SK-N-SH (cell line): ENCODE results near the gene COL8A2. TPM values are rescaled to one million over a fixed set of nuclear protein-coding genes. Genes with fewer than 3 reads are reported as not detected.

Experiments used
- CTCF ChIA-PET: fragments of 300-600, 350-600 bp; formaldehyde crosslinking; extraction: SDS; loops from one replicate; lab custom pipeline; 2021; lab: Yijun Ruan, JAX
- POLR2A ChIA-PET: fragments of 350-600 bp; sonication (Branson Sonifier 250); formaldehyde crosslinking; extraction: SDS; loops from one replicate; lab custom pipeline; 2020; ENCODE audit warnings: antibody characterized with exemption, inconsistent platforms; lab: Yijun Ruan, JAX
- DNase-seq: peaks from one replicate; pipeline ENCODE4 v3.0.0; 2012
- H2AFZ ChIP-seq: fragments of 200-600 bp; sonication (generic); 2 replicates; pipeline ENCODE4 v1.8.1; 2016; ENCODE audit warnings: antibody characterized with exemption, mild to moderate bottlenecking, low read depth
- H3F3A ChIP-seq: fragments of 200-600 bp; sonication (generic); replicated peaks from 2 replicates; pipeline ENCODE3; 2016; ENCODE audit warnings: antibody characterized with exemption, mild to moderate bottlenecking; ENCODE audit not compliant: insufficient read depth
- H3K27ac ChIP-seq, 2 experiments: fragments of 200-500 bp in 1 of 2; fragments of 200-600 bp in 1 of 2; sonication (Bioruptor generic) in 1 of 2; sonication (generic), shearing (Covaris generic) in 1 of 2; 2 replicates each; pipeline versions ENCODE4 v1.5.1 to v1.6.1; 2014 to 2016; ENCODE audit warnings: low read depth in 2 of 2, inconsistent platforms in 1 of 2, low read length in 1 of 2, mild to moderate bottlenecking in 1 of 2, mixed read lengths in 1 of 2
- H3K27me3 ChIP-seq: fragments of 200-600 bp; sonication (generic), shearing (Covaris generic); 2 replicates; pipeline ENCODE4 v1.6.1; 2016; ENCODE audit warnings: mixed run types; ENCODE audit not compliant: insufficient read depth
- H3K36me3 ChIP-seq, 2 experiments: fragments of 200-500 bp in 1 of 2; fragments of 200-600 bp in 1 of 2; sonication (Bioruptor generic) in 1 of 2; sonication (generic) in 1 of 2; replicated peaks in 1 of 2; 2 replicates each; pipeline versions ENCODE3 to v1.5.1; 2014 to 2016; ENCODE audit warnings: low read length in 1 of 2, mild to moderate bottlenecking in 1 of 2; ENCODE audit not compliant: insufficient read depth in 2 of 2, control insufficient read depth in 1 of 2
- H3K4me1 ChIP-seq, 2 experiments: fragments of 200-500 bp in 1 of 2; fragments of 200-600 bp in 1 of 2; sonication (Bioruptor generic) in 1 of 2; sonication (generic), shearing (Covaris generic) in 1 of 2; 2 replicates each; pipeline versions ENCODE4 v1.5.1 to v1.6.1; 2014 to 2016; ENCODE audit warnings: low read depth in 1 of 2, low read length in 1 of 2, mixed run types in 1 of 2; ENCODE audit not compliant: insufficient read depth in 2 of 2, control insufficient read depth in 1 of 2
- H3K4me2 ChIP-seq: fragments of 200-600 bp; sonication (generic), shearing (Covaris generic); 2 replicates; pipeline ENCODE4 v1.6.1; 2017; ENCODE audit warnings: mixed run types
- H3K4me3 ChIP-seq, 2 experiments: fragments of 200-500 bp in 1 of 2; fragments of 200-600 bp in 1 of 2; sonication (Bioruptor generic) in 1 of 2; sonication (generic), shearing (Covaris generic) in 1 of 2; 2 replicates each; pipeline versions ENCODE4 v1.5.1 to v1.8.1; 2014 to 2016; ENCODE audit warnings: low read depth in 2 of 2, inconsistent platforms in 1 of 2, low read length in 1 of 2, mild to moderate bottlenecking in 1 of 2, mixed read lengths in 1 of 2, moderate library complexity in 1 of 2
- H3K79me2 ChIP-seq: fragments of 200-600 bp; sonication (generic); 2 replicates; pipeline ENCODE4 v1.8.1; 2017; ENCODE audit warnings: mild to moderate bottlenecking; ENCODE audit not compliant: insufficient read depth
- H3K9ac ChIP-seq: fragments of 200-600 bp; sonication (generic); 2 replicates; pipeline ENCODE4 v1.6.1; 2017; ENCODE audit warnings: mixed run types
- H3K9me2 ChIP-seq: fragments of 200-600 bp; sonication (generic); 2 replicates; pipeline ENCODE4 v1.6.1; 2017; ENCODE audit warnings: mixed run types
- H3K9me3 ChIP-seq: fragments of 200-600 bp; sonication (generic); 2 replicates; pipeline ENCODE4 v1.6.1; 2017; ENCODE audit warnings: mixed run types, mild to moderate bottlenecking, moderate library complexity
- H4K20me1 ChIP-seq: fragments of 200-600 bp; sonication (generic); 2 replicates; pipeline ENCODE4 v1.6.1; 2017; ENCODE audit warnings: mild to moderate bottlenecking, mixed run types; ENCODE audit not compliant: insufficient read depth
- EP300 ChIP-seq, 2 experiments: IDR thresholded peaks; 2 replicates each; pipeline versions ENCODE4 v1.4.0 to v1.6.1; 2012; ENCODE audit warnings: borderline replicate concordance in 1 of 2, low read depth in 1 of 2, low read length in 1 of 2
- EZH2phosphoT487 ChIP-seq: fragments of 200-600 bp; sonication (generic); IDR thresholded peaks from 2 replicates; pipeline ENCODE4 v1.6.1; 2017; ENCODE audit warnings: low read depth, mixed run types, mild to moderate bottlenecking, antibody characterized with exemption, moderate library complexity, borderline replicate concordance
- FOSL2 ChIP-seq: IDR thresholded peaks from 2 replicates; pipeline ENCODE4 v1.4.0; 2012; ENCODE audit warnings: low read depth, mild to moderate bottlenecking, moderate library complexity, borderline replicate concordance
- FOXJ3 ChIP-seq: sonication (generic); formaldehyde crosslinking; IDR thresholded peaks from 2 replicates; pipeline ENCODE4 v1.5.1; 2020; ENCODE audit warnings: mild to moderate bottlenecking, missing genetic modification reagents
- FOXM1 ChIP-seq: IDR thresholded peaks from 2 replicates; pipeline ENCODE4 v1.4.0; 2012; ENCODE audit warnings: low read depth, mild to moderate bottlenecking
- GATA2 ChIP-seq: sonication (generic); formaldehyde crosslinking; IDR thresholded peaks from 2 replicates; pipeline ENCODE4 v1.5.0; 2020; ENCODE audit warnings: mild to moderate bottlenecking, missing genetic modification reagents
- MEF2A ChIP-seq: IDR thresholded peaks from 2 replicates; pipeline ENCODE4 v1.4.0; 2012; ENCODE audit warnings: low read depth, borderline replicate concordance
- NRF1 ChIP-seq: IDR thresholded peaks from 2 replicates; pipeline ENCODE4 v1.6.1; 2012; ENCODE audit warnings: low read depth, mild to moderate bottlenecking, low read length
- POLR2AphosphoS5 ChIP-seq: IDR thresholded peaks from 2 replicates; pipeline ENCODE4 v1.6.1; 2012; ENCODE audit warnings: low read depth, low read length
- RAD21 ChIP-seq: IDR thresholded peaks from 2 replicates; pipeline ENCODE4 v1.6.1; 2012; ENCODE audit warnings: mild to moderate bottlenecking, low read length
- RFX5 ChIP-seq: IDR thresholded peaks from 2 replicates; pipeline ENCODE4 v1.6.1; 2012; ENCODE audit warnings: mild to moderate bottlenecking, improper control_type of control experiment, low read length
- RXRA ChIP-seq: IDR thresholded peaks from 2 replicates; pipeline ENCODE4 v1.4.0; 2012; ENCODE audit warnings: low read depth, mild to moderate bottlenecking, borderline replicate concordance
- SIN3A ChIP-seq: IDR thresholded peaks from 2 replicates; pipeline ENCODE4 v1.6.1; 2012; ENCODE audit warnings: low read depth, mild to moderate bottlenecking, low read length, moderate library complexity, borderline replicate concordance
- TAF1 ChIP-seq: IDR thresholded peaks from 2 replicates; pipeline ENCODE4 v1.6.1; 2012; ENCODE audit warnings: low read depth, mild to moderate bottlenecking, low read length, moderate library complexity, borderline replicate concordance
- TCF12 ChIP-seq: IDR thresholded peaks from 2 replicates; pipeline ENCODE4 v1.4.0; 2012
- WGBS: methylation state at CpG from one replicate; pipeline ENCODE4 v1.1.6; 2017; ENCODE audit warnings: low lambda C conversion rate; 5-methylcytosine and 5-hydroxymethylcytosine counted together
- polyA plus RNA-seq, 3 experiments: library from polyadenylated mRNA; depleted of rRNA; stranded (reverse); fragments of >200 nt; gene quantifications; 2 replicates each; pipeline ENCODE4 v1.2.3, GENCODE V29; 2012
- TF ChIP-seq, protein P1 (sequence below): IDR thresholded peaks from 2 replicates; pipeline ENCODE4; 2012
- TF ChIP-seq, protein P2 (sequence below): IDR thresholded peaks from 2 replicates; pipeline ENCODE4 v1.6.1; 2012; ENCODE audit warnings: mild to moderate bottlenecking, low read depth, low read length, moderate library complexity
- TF ChIP-seq, protein P3 (sequence below): fragments of 150-350 bp; IDR thresholded peaks from 2 replicates; pipeline ENCODE4 v1.6.1; 2016; ENCODE audit warnings: mild to moderate bottlenecking, low read depth, low read length
- TF ChIP-seq, protein P4 (sequence below): fragments of 200-600 bp; sonication (generic); IDR thresholded peaks from 2 replicates; pipeline ENCODE4 v1.6.1; 2017; ENCODE audit warnings: antibody characterized with exemption, mild to moderate bottlenecking, moderate library complexity
- TF ChIP-seq, protein P5 (sequence below): IDR thresholded peaks from 2 replicates; pipeline ENCODE4 v1.4.0; 2012; ENCODE audit warnings: low read depth

The COL8A2 gene
- polyA plus RNA-seq, 1 of the 3 experiments (the other 2 are of a cell fraction): 3.1 TPM

DNA sequence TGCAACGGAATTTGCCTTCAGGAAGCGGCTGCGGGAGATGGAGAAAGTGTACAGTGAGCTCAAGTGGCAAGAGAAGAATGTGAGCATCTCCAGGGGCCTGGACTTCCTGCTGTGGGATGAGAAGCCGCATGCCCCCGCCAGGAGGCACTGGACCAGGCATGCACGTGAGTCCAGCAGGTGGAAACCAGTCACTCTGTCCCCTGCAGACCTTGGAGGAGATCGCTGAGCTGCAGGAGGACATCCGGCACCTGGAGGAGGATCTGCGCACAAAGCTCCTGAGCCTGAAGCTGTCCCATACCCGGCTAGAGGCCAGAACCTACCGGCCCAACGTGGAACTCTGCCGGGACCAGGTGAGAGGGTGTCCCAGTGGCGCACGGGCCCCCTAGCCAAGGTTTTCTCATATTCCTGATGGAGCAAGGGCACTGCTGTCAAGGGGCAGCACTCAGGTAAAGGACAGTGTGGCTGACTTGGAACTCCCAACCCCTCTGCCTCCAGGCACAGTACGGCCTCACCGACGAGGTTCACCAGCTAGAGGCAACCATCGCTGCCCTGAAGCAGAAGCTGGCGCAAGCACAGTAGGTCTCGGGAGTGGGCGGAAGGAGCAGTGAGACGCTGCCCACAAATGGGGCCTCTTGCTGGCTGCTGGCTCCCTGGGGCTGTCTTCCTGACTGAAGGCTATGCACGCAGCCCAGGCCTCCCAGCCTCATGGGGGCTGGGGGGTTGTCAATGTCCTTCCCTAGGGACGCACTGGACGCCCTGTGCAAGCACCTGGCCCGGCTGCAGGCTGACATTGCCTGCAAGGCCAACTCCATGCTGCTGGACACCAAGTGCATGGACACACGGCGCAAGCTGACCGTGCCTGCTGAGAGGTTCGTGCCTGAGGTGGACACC lies 37.5 kb downstream of the COL8A2 start:
- H3K4me1 ChIP-seq: peaks cover 3 to 34% of the 10 kb centered on the region in 2 experiments; a peak in 3 of 4 replicates
- no peaks in the 10 kb centered on the region for H3K9me3 ChIP-seq
- H3K4me2 ChIP-seq: no peak overlapping the region
- peaks cover 36% of the 10 kb centered on the region for H3K79me2 ChIP-seq
- WGBS: 89% methylated on average over 20 of the region's 31 CpGs
- no peaks in the 10 kb centered on the region for H3K9me2 ChIP-seq
- H3K27ac ChIP-seq: no peak overlapping the region
- ChIA-PET POLR2A (no interaction called here), CTCF (interaction anchor here (0.6 to 1.6 kb wide), 4 partner anchors 47 to 157 kb away, joined by 3 to 11 read pairs (median 3); partner anchors contain the start of genes AGO3 and TRAPPC3)
- H2AFZ ChIP-seq: no peak overlapping the region
- DNase-seq: no peak
- TF ChIP-seq FOXM1 (no peak), FOSL2 (no peak), EP300 (IDR thresholded peaks at IDR 0.05; ENCODE audit: borderline replicate concordance in 1 of 2, low read depth in 1 of 2, low read length in 1 of 2) (no peak), NRF1 (no peak), EZH2phosphoT487 (no peak), MEF2A (no peak), RAD21 (no peak), RFX5 (no peak), FOXJ3 (CRISPR knock-in tag) (no peak), TCF12 (no peak), RXRA (no peak), SIN3A (no peak), TAF1 (no peak), GATA2 (CRISPR knock-in tag) (no peak), POLR2AphosphoS5 (no peak)
- TF ChIP-seq, protein P1, sequence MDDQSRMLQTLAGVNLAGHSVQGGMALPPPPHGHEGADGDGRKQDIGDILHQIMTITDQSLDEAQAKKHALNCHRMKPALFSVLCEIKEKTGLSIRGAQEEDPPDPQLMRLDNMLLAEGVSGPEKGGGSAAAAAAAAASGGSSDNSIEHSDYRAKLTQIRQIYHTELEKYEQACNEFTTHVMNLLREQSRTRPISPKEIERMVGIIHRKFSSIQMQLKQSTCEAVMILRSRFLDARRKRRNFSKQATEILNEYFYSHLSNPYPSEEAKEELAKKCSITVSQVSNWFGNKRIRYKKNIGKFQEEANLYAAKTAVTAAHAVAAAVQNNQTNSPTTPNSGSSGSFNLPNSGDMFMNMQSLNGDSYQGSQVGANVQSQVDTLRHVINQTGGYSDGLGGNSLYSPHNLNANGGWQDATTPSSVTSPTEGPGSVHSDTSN: no peak
- TF ChIP-seq, protein P2, sequence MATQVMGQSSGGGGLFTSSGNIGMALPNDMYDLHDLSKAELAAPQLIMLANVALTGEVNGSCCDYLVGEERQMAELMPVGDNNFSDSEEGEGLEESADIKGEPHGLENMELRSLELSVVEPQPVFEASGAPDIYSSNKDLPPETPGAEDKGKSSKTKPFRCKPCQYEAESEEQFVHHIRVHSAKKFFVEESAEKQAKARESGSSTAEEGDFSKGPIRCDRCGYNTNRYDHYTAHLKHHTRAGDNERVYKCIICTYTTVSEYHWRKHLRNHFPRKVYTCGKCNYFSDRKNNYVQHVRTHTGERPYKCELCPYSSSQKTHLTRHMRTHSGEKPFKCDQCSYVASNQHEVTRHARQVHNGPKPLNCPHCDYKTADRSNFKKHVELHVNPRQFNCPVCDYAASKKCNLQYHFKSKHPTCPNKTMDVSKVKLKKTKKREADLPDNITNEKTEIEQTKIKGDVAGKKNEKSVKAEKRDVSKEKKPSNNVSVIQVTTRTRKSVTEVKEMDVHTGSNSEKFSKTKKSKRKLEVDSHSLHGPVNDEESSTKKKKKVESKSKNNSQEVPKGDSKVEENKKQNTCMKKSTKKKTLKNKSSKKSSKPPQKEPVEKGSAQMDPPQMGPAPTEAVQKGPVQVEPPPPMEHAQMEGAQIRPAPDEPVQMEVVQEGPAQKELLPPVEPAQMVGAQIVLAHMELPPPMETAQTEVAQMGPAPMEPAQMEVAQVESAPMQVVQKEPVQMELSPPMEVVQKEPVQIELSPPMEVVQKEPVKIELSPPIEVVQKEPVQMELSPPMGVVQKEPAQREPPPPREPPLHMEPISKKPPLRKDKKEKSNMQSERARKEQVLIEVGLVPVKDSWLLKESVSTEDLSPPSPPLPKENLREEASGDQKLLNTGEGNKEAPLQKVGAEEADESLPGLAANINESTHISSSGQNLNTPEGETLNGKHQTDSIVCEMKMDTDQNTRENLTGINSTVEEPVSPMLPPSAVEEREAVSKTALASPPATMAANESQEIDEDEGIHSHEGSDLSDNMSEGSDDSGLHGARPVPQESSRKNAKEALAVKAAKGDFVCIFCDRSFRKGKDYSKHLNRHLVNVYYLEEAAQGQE: no peak
- TF ChIP-seq, protein P3, sequence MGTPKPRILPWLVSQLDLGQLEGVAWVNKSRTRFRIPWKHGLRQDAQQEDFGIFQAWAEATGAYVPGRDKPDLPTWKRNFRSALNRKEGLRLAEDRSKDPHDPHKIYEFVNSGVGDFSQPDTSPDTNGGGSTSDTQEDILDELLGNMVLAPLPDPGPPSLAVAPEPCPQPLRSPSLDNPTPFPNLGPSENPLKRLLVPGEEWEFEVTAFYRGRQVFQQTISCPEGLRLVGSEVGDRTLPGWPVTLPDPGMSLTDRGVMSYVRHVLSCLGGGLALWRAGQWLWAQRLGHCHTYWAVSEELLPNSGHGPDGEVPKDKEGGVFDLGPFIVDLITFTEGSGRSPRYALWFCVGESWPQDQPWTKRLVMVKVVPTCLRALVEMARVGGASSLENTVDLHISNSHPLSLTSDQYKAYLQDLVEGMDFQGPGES: no peak
- TF ChIP-seq, protein P4, sequence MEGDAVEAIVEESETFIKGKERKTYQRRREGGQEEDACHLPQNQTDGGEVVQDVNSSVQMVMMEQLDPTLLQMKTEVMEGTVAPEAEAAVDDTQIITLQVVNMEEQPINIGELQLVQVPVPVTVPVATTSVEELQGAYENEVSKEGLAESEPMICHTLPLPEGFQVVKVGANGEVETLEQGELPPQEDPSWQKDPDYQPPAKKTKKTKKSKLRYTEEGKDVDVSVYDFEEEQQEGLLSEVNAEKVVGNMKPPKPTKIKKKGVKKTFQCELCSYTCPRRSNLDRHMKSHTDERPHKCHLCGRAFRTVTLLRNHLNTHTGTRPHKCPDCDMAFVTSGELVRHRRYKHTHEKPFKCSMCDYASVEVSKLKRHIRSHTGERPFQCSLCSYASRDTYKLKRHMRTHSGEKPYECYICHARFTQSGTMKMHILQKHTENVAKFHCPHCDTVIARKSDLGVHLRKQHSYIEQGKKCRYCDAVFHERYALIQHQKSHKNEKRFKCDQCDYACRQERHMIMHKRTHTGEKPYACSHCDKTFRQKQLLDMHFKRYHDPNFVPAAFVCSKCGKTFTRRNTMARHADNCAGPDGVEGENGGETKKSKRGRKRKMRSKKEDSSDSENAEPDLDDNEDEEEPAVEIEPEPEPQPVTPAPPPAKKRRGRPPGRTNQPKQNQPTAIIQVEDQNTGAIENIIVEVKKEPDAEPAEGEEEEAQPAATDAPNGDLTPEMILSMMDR: no peak
- TF ChIP-seq, protein P5, sequence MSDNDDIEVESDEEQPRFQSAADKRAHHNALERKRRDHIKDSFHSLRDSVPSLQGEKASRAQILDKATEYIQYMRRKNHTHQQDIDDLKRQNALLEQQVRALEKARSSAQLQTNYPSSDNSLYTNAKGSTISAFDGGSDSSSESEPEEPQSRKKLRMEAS: no peak
- H3F3A ChIP-seq: peaks cover 3% of the 10 kb centered on the region
- H3K9ac ChIP-seq: no peak overlapping the region
- H3K4me3 ChIP-seq: no peak overlapping the region
- no peaks in the 10 kb centered on the region for H3K27me3 ChIP-seq
- H3K36me3 ChIP-seq: peaks cover 5 to 16% of the 10 kb centered on the region in 2 experiments
- H4K20me1 ChIP-seq: no peaks in the 10 kb centered on the region
